Peyer's patch (tissue), 4 donors: ENCODE data around the gene CCR5AS.

Experiments
- DNase-seq, 3 donors: peaks; one replicate each; pipeline ENCODE4 v3.0.0-alpha.2; 2017 to 2019
- H3K27ac ChIP-seq, 4 donors: fragments of 200-600 bp; sonication (generic); one replicate each; pipeline ENCODE4 v1.5.1; 2016 to 2019
- H3K27me3 ChIP-seq, 2 donors: fragments of 200-600 bp; sonication (generic); one replicate each; pipeline ENCODE4 v1.5.1; 2019
- H3K36me3 ChIP-seq, 3 donors: fragments of 200-600 bp; sonication (generic); one replicate each; pipeline ENCODE4 v1.5.1; 2016 to 2019
- H3K4me1 ChIP-seq, 4 donors: fragments of 200-600 bp; sonication (generic); one replicate each; pipeline ENCODE4 v1.5.1; 2016 to 2019
- H3K4me3 ChIP-seq, 4 donors: fragments of 200-600 bp; sonication (generic); 1 replicate in 3 of 4; 2 replicates in 1 of 4; pipeline ENCODE4 v1.5.1; 2016 to 2019; ENCODE audit warnings: mild to moderate bottlenecking in 1 of 4
- H3K9me3 ChIP-seq, 4 donors: fragments of 200-600 bp; sonication (generic); one replicate each; pipeline ENCODE4 v1.5.1; 2016 to 2019; ENCODE audit warnings: mild to moderate bottlenecking in 1 of 4
- CTCF ChIP-seq, 6 experiments: fragments of 450-650 bp in 4 of 6; fragments of 200-600 bp in 2 of 6; sonication (generic) in 1 of 6; IDR thresholded peaks; one replicate each; pipeline ENCODE4 v1.5.1; 2017 to 2019; ENCODE audit warnings: antibody characterized with exemption in 6 of 6, mild to moderate bottlenecking in 3 of 6, moderate library complexity in 1 of 6
- POLR2A ChIP-seq, 2 donors: fragments of 450-650 bp; IDR thresholded peaks; one replicate each; pipeline ENCODE4 v1.5.1; 2017; ENCODE audit warnings: antibody characterized with exemption in 2 of 2, mild to moderate bottlenecking in 2 of 2, moderate library complexity in 2 of 2

CCR5AS gene

GRCh38 chr3:46375218-46375617 lies 31.6 kb downstream of the CCR5AS start:
- no peaks in the 10 kb centered on the region for H3K36me3 ChIP-seq
- H3K4me1 ChIP-seq, result peaks cover 0 to 3% (median 0%) of the 10 kb centered on the region in 4 donors

GRCh38 chr3:46374755-46375154 lies 32.1 kb downstream of the CCR5AS start:
- TF ChIP-seq CTCF (IDR thresholded peaks at IDR 0.05) (no peak), POLR2A (IDR thresholded peaks at IDR 0.05) (no peak)
- Histone ChIP-seq H3K4me3 (no peak overlapping the region), H3K27me3 (no peaks in the 10 kb centered on the region), H3K36me3 (no peaks in the 10 kb centered on the region), H3K4me1 (peaks cover 0 to under 1% (median 0%) of the 10 kb centered on the region in 4 donors), H3K9me3 (no peaks in the 10 kb centered on the region), H3K27ac (peak overlapping the region in 1 of 4 donors; percentile 35)
- no peak for DNase-seq

More at GRCh38 chr3:46375218-46375617, 31.6 kb downstream of the CCR5AS start:
- no peak for DNase-seq
- peak overlapping the region in 1 of 4 donors; percentile 35 for H3K27ac ChIP-seq
- H3K27me3 ChIP-seq, result no peaks in the 10 kb centered on the region
- H3K4me3 ChIP-seq, result no peak overlapping the region
- TF ChIP-seq POLR2A (IDR thresholded peaks at IDR 0.05) (no peak), CTCF (IDR thresholded peaks at IDR 0.05) (no peak)
- H3K9me3 ChIP-seq, result no peaks in the 10 kb centered on the region

GRCh38 chr3:46372492-46373359 lies 34.1 kb downstream of the CCR5AS start:
- H3K36me3 ChIP-seq, result no peaks in the 10 kb centered on the region
- TF ChIP-seq CTCF (IDR thresholded peaks at IDR 0.05) (peak; percentile 20 to 60 (median 43)), POLR2A (IDR thresholded peaks at IDR 0.05) (no peak)
- no peaks in the 10 kb centered on the region for H3K4me1 ChIP-seq
- no peaks in the 10 kb centered on the region for H3K27me3 ChIP-seq
- H3K9me3 ChIP-seq, result no peaks in the 10 kb centered on the region
- peak overlapping the region in 2 of 4 donors; percentile 40 to 59 for H3K27ac ChIP-seq
- H3K4me3 ChIP-seq, result peak overlapping the region in 2 of 4 donors; percentile 18 to 34
- no peak for DNase-seq

GRCh38 chr3:46371519-46372340 lies 35.1 kb downstream of the CCR5AS start:
- TF ChIP-seq POLR2A (IDR thresholded peaks at IDR 0.05) (no peak), CTCF (IDR thresholded peaks at IDR 0.05) (no peak)
- no peak for DNase-seq
- Histone ChIP-seq H3K36me3 (no peaks in the 10 kb centered on the region), H3K9me3 (no peaks in the 10 kb centered on the region), H3K4me1 (no peaks in the 10 kb centered on the region), H3K4me3 (peak overlapping the region in 2 of 4 donors; percentile 18 to 34), H3K27ac (peak overlapping the region; percentile 7 to 59 (median 37)), H3K27me3 (no peaks in the 10 kb centered on the region)

- DNase-seq, result peak in 1 of 3 donors; percentile 66
- Histone ChIP-seq H3K27ac (peak within 1 kb of the TSS; percentile 56 to 75 (median 58)), H3K4me3 (peak within 1 kb of the TSS in 2 of 4 donors; percentile 18 to 34), H3K4me1 (no peaks in the 10 kb centered on the region), H3K36me3 (no peaks in the 10 kb centered on the region), H3K9me3 (no peaks in the 10 kb centered on the region), H3K27me3 (no peaks in the 10 kb centered on the region)
- TF ChIP-seq POLR2A (IDR thresholded peaks at IDR 0.05), result peak in 1 of 2 donors; percentile 18
- TF ChIP-seq CTCF (IDR thresholded peaks at IDR 0.05), result no peak
Measured at GRCh38 chr3:46370839-46371518, 35.9 kb downstream of the CCR5AS start, which contains the start of gene CCR5. CCR5 (plus strand) TSS chr3:46370946; CDS start chr3:46372903, 1,957 bp downstream.
